ENCODE results near the gene APCDD1L.

APCDD1L gene

DNA sequence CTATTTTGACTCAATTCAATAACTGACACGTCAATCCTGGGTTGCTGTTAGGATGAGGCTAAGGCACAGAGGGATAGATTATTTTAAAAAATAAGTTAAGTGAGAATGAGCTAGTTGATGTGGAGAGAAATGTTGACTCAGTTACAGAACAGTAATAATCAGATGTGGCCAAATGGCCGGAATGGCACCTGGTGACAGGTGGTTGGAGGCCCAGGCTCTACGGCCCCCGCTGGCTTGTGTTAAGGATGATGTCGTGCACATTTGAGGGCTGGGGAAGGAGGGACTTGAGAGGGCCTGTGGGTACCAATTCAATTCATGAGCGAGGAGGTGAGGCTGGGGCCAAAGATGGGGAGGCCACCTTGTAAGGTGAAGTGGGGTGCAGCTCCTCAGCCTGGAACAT, 31.7 kb downstream of the APCDD1L start:
- no peak for DNase-seq

DNA sequence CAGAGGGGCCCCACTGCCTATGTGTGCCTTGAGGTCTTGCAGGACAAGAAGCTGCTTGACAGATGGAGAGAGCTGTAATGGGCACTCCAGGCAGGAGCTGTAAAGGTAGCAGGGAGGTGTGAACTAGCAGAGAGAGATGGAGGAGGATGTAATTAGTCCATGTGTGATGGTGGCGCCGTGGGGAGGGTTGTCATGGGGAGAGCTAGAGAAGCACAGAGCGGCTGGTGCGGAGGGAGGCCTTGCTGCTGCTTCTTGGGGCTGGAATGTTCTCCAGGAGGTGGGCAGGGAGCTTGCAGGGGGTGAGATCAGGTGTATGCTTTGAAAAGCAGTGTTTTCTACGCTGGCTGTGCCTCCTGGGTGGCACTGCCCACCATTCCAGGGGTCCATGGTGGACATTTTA, 32.1 kb downstream of the APCDD1L start:
- DNase-seq: no peak

DNA sequence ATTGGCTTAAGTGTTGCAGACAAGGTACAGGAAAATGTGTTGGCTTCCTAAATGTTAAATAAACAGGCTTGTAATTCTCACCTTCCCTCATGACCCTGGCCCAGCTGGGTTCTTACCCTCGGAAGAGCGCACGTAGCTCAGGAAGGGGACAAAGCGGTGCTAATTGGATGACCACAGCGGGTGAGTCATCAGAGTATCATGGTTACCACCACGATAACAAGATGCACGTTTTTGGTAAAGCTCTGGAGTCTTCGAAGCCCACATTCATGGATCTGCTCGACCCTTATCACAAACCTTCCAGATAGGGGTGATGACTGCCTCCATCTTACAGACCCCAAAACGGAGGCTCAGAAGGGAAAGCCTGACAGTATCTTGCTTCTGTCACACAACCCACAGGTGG, 32.8 kb downstream of the APCDD1L start:
- no peak for DNase-seq

DNA sequence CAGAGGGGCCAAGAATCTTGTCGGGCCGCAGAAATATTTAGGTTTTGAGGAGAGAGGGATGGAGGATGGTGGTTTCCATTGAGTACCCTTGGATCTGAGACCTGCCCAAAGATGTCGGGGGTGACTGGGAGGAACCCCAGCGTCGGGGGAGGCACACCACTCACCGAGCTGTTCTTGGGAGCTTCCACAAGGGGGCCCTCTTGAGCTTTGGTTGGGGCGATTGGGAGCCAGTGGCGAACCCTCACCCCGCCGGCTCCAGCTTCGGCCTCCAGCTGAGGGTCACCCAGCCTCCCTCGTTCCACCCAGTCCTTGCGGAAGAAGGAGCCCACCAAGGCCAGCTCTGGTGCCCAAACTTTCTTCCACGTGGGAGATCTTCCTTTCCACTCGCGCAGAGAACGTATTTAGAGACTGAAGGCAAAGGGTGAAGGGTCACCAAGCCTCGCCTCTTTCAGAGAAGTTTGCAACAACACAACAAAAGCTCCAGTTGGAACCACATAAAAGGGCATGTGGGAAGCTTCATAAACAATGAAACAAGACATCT, 33.6 kb downstream of the APCDD1L start:
- DNase-seq: no peak

DNA sequence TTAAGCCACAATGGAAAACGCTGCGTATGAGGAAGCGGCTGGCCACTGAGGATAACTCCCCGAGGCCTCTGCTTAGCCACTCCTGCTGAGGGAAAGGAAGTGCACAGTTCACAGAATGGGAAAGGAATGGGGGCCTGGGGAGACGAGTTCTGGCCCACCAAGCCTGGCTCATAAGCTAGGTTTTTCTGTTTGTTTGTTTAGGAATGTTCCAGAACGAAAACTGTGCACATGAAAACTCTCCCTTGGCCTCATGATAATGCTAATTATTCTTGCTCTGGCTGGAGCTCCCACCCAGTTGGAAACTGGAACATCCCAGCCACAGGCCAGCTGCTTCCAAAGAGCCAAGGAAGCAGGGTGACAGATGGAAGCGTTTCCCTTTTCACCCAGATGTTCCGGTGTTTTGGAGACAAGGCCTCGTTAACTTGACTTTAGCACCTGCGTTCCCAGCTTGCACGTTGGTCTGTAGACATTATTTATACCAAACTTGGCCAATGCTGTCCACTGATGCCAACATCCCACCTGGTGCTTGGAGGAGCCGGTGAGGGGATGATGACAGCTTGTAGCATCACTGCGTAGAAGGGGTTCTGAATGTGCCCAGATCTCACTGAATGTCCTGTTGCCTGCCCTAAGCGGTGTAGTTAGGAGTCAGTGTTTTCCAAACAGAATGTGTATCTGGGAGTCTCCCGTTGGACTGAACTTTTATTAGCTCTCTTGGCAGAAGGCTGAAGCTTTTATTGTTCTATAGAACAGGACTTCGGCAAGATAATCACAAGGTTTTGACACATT, 34.5 kb downstream of the APCDD1L start:
- no peak for DNase-seq

DNA sequence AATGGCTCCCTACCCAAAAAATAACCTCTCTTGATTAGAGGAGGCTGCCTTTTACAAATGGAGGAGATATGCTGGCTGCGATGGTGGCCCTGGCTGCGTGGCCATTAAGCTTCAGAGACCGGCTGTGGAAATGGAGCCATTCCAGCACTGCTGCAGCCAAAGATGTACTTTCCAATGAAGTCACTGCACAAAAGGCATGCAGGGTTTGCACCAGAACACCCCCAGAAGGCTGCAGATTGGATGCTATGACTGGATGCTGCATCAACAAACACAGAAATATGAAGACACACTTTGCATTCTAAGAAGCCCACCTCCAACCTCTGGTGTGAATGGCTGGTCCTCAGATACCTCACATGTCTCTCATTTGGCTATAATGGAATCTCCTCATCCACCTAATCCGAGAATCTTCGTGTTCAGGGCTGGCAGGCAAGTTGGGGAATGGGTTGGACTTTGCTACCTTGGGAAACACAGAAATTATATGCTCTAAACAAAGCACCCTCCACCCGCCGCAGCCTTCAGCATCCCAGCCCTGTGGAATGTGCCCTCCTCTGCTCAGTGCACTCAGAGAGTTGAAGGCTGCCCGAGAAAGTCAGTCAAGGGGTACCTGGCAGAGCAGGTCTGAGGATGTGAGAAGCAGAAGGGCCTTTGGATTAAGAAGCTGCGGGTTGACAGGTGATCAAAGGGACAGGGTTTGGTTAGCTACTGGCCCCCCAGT, 35.3 kb downstream of the APCDD1L start:
- no peak for DNase-seq

DNA sequence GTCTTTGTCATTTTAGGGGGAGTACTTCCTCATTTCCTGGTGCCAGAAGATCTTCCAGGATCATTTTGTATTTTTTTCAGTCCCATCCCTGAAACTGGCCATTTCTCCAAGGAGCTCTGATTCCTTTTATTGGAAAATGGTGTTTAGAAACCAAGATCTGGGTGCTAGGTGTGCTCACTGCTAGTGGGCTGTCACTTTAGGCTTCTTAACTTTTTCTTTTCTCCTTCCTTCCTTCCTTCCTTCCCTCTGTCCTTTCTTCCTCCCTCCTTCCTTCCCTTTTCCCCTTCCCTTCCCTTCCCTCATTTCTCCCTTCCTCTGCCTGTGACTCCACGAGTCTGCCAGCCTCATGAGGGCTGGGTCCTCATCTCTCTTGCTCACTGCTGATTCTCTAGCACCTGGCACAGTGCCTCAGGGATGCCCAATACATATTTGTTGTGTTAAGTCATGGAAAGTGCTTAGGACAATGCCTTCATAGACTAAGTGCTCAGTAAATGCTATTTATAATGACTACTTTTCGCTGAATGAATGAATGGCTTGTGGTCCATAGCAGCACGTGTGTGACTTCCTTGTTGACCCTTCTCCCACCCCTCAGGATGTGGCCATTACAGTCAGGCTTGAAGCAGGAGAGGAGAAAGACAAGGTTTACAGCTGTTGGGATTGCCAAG, 36.9 kb downstream of the APCDD1L start:
- no peak for DNase-seq

DNA sequence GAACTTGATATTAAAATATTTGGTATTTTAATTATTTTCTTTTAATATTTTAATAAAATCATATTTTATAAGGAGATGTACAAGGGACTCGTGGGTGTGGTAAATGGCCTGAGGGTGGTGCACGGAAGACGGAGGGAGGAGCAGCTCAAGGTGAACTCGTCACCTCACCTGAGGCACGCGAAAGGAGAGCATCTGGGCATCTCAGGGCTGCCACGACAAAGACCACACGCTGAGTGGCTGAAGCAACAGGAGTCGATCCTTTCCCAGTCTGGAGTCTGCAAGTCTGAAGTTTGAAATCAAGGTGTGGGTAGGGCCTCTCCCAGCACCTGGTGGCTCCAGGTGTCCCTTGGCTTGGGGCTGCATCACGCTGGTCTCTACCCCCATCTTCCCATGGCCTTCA, 39.7 kb downstream of the APCDD1L start:
- DNase-seq: no peak

DNA sequence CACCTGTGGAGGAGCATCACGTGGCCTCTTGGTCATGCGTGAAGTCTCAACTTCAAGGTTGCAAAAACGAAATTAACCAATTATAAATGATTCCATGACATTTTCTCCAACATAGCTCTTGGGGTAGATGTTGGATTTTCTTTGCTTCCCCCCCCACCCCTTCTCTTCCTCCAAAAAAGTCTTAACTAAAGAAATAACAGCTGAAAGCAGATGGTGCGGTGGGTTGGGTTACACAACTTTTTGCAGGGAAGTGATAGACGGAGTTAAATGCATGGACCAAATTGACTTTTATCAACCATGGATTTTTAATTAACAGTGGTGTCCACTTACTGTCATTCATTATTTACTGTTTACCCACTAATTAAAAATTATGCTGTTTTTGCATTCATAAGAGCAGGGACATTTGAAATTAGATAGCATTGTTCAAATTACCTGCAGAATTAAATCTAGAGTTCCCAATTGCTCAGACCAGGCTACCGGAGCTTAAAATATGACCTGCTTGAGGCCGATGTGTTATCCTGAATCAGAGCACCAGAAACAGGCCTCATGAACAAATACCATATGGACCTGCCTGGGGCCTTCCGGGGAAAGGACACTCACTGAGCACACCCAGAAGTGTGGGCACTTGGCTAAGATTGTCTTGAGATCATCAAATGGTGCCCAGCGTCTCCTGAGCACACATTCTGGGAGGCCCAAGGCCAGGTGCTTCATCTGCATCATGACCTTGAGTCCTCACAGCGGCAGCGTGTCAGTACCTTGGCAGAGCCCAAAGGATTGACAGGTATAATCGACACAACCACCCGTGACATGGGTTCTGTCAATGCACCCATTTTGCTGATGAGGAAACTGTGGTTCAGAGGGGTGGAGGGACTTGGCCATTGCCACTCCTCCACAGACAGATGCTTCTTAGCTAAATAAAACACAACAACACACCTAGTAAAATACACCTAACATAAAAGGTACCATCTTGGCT, 41.5 kb downstream of the APCDD1L start:
- no peak for DNase-seq

DNA sequence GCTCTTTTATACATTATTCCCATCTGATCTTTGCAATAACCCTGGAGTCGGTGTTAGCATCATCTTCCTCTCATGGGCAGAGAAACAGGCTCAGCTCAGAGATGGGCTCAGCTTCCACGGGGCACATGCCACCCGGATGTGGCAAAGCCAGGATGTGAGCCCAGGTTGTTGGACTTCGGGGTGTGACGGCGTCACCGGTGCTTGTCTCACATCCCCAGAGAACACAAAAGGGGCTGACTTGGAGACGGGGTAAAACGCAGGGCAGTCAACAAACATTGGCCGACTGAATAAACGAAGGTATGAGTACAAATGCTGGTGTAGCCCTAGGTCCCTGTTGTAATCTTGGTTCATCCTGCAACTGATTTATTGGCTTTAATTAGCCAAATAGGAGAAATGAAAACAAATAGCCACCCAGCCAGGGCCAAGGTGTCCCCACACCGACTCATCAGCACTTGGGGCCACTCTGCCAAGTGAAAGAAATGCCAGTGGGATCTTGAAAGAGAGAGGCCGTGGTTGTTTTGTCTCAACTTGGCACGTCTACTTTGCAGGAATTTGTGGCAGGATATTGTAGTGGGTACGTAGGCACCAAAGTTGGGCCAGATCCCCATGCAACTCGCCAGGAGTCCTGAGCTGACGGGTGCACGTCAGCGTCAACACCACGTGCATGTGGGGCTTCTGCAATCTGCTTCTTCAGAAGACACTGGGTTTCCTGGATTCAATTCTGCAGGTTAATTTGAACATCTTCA, 42.8 kb downstream of the APCDD1L start:
- no peak for DNase-seq

DNA sequence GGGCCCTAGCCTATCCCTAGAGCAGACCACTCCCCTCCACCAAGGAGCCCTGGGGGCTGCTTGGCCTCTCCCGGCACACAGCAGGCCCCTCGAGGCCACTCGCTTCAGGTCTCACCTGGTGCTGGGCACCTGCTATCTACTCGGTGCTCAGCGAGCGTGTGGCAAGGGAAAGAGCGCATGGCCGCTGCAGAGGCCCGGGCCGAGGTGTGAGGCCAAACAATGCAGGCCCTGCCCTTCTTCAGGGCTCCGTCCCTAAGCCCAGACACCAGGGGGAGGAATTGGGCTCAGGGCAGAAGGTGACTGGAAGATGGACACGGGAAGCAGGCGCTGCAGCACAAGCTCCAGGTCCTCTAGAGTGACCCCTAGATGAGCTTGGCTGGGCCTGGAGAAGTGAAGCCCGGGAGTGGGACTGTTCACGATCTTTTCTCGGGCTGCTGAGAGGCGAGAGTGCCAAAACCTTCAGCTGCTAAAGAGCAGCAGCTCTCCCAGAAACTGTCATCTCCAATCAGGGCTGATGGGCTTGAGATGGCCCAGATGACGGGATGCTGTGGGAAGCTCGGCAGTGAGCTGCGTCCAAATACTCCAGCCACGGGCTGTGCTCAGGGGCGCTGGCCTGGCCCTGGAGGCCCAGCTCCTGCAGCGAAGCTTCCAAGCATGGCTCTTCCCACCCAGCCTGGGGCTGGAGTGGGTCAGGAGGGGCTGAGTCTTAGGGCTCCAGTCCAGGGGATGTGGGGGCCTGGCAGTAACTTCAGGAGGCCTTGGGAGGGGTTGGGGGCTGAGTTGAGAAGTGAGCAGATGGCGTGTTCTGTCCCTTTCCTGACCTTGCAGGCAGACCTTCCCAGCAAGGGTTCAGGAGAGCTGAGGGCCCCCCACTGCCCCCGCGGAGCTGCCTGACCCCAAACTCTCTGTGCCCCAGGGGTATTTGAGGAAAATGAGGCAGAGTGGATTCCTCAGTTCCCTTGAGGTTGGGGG, 43.7 kb downstream of the APCDD1L start:
- no peak for DNase-seq

DNA sequence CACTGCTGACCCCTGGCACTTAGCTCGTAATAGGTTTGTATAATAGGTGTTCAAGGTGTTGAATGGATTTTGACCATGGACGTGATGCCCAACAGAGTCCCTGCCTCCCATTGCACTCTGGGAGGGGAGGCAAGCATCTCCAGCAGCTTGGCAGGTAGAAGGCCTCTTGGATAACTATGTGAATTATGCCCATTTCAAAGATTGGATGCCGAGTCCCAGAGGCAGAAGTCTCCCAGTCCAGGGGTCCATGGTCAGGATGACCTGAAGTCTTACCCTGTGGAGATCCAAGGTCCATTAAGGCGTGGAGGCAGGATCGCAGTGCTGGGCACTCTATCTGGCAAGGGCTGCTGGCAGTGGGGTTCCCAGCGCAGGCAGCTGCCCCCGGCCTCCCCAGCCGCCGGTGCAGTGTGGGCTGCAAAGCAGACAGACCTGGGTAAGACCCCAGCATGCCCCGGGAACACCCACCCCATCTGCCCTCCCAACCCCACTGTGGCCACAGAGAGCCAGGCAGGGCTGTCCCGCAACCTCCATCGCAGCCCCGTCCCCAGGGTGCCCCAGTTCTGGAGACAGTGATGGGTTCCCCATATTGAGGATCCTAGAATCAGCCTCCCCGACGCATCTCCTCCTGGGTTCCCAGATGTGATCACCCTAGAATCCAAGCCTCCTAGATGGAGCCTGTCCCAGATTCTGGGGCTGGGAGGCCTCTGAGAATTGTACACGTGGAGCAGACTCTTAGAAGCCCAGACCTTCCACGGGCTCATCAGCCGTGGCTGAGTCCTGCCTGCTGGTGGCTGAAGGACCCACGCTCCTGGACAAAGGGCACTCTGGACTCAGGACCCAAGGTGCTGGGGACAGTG, 44.6 kb downstream of the APCDD1L start:
- no peak for DNase-seq

DNA sequence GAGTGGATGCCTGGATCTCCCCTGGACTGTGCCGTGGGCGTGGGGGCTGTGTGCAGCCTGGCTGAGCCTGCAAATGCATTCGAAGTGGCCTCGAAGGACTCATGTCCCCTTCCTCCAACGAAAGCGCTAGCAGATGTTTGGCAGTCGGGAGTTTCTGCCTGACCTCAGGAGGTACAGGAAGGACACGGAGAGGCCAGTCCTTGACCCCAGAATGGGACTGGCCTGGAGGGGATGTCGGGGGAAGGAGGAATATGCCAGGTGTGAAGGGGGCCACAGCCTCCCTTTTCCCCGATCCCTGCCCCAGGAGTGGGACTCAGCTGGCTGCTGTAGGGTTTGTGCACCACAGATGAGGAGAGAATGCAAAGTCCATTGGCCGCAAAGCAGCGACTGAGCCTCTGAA, 45.6 kb downstream of the APCDD1L start:
- DNase-seq: no peak

DNA sequence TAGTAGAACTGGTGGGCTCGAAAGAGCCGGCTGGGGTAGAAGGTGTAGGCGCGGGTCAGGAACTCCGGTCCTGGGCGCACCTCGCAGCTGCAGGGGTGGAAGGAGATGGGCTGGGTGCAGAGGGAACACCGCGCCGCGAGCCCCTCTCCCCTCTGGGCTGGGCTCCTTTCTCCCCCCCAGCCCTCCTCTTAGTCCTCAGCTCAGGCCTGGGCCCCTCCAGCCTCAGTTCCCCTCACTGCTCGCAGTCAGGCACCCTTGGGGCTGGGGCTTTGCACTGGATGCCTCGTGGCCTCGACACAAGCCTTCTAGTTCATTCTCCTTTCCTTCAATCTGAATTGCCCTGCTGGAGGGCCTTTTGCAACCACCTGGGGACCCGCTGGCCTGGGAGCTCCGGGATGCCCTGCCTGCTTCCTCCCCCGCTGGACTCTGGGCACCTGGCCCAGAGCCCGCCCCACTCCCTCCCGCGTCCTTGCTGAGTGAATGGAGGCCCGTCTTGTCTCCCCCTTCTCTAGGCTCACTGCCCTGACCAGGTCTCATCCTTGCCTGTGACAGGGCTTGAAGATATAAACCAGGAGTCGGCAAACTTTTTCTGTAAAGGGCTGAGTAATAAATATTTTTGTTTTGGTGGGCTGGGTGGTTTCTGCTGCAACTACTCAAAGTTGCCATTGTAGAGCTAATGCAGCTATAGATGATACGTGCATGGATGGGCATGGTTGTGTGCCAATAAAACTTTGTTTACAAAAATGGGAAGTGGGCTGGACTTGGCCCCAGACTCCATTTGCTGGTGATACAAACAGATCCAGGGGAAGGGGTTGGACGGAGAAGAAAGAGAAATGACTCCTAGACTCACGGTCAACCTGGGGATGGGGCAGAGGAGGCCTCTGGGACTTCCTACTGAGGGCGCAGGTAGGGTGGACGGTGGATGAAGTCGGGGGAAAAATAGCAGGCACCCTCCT, 47.3 kb downstream of the APCDD1L start:
- DNase-seq: no peak

DNA sequence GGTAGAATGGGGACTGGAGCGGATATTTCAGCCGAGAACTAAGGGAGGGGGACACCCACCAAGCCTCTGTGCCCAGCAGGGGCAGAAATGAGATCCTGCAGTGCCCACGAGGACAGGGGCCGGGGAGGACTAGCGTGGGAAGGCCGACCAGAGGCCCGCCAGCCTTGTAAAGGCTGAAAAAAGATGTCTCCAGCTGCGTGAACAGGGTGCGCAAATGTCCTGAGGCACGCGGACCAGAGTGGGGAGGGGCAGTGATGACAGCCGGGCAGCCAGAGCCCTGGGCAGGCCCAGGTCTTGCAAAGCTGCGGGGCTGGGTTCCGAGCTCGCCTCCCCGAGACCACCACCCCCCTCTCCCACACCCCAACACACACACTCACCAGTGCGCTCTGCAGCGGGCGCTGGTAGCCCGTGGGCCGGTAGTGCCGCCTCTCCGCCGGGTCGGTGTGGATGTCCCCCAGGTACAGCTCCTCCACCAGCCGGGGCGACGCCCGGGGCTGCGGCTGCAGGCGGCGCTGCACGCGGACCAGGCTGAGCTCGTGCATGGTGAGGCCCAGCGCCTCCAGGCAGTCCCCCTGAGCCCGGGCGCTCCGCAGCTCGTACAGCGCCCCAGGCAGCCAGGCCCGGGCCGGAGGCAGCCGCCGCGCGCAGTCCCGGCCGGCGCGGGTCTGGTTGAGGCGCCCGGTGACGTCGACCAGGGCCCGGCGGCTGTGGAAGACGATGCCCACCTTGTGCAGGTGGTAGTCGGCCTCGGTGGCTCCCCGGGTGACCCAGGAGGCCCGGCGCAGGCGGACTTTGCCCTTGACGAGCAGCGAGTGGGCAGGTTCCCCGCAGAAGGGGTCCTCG, 48.2 kb downstream of the APCDD1L start:
- DNase-seq: no peak

DNA sequence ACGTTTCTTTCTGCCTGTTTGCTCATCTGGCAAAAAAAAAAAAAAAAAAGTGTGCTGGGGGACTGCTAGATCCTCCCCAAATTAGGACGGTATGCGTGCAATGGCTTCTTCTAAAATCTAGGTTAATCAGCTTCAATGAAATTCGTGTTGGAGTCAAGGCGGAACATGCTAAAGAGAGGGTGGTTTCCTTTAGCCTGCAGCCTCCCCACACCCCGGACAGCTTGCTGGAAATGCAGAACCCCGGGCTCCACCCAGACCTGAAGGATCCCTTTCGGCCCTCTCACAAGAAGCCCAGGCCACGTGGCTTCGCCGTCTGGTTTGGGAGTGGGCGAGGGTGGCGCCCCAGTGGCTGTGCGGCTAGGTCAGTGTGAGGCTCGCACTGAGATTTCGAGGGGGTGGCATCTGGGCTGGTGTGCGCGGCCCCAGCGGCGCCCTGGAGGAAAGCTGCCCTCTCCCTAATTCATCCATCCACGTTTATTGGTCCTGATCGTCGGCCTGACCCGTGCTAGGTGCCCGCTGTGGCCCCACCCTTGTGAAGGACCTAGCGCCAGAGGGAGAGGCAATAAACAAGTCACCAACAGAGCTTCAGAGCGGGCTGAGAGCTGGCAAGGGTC, 49.0 kb downstream of the APCDD1L start:
- no peak for DNase-seq

DNA sequence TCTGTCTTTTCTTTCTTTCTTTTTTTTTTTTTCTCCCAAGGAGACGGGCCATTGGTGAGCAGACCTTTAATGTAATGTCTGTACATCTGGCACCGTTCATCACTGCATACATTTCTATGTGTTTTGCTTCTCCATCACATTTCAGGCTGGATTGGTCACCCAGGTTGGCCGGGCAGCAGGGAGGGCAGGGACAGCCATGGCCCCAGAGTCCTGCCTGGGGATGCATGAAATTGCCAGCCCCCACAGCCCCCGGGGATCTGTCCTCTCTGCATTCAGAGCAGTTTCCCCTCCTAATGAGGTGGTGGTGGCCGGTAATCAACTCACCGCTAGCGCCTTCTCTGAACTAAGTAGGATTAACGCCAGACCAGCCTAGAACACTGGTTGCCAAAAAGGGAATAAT, 50.4 kb downstream of the APCDD1L start:
- no peak for DNase-seq

All from NCI-H2029 (cell line).